Stimulated activated CD4-positive, alpha-beta T cell treated with anti-CD3 and anti-CD28 coated beads, Interleukin-15, amount 100 ng/mL, for 1 hour (primary cell): Measurements from ENCODE around the gene GNPTG.
A peak's percentile ranks its signal among the peaks of the same experiment; 100 is the strongest.

Experiments
- DNase-seq, 2 donors: peaks; one replicate each; pipeline ENCODE4 v3.0.0-alpha.2; 2020; ENCODE audit warnings: low read depth in 1 of 2, low spot score in 1 of 2

The GNPTG gene

DNA sequence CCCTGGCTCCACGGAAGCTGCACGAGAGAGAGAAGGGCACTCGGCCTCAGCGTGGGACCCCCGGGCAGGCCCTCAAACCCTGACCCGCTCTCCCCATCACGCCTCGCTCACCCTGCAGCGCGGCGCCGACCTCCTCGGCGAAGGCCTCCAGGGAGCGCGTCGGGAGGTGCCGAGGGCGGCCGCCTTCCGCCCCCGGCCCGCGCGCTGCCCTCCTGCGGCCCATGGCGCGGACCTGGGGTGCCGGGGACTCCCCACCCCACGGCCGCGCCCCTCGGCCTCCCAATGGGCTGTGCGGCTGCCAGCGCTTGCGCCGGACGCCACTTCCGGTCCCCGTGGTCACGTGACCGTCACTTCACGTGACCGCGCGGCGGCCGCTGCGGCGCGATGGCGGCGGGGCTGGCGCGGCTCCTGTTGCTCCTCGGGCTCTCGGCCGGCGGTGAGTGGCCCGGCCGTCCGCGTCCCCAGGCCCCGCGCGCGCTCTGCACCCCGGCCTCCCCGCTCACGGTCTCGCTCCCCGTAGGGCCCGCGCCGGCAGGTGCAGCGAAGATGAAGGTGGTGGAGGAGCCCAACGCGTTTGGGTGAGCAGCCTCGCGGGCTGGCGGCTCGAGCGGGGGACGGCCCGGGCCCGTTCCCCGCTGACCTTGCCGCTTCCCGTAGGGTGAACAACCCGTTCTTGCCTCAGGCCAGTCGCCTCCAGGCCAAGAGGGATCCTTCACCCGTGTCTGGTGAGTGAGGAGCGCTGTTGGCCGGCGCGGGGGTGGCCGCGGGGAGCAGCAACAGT lies at the start of gene GNPTG, which contains the start of gene TSR3:
Gene GNPTG (plus strand): TSS at position 350 of the 781 bp plus-strand sequence. CDS start 35 bp downstream, at position 385.
Gene TSR3 (minus strand): TSS at position 297 of the 781 bp plus-strand sequence. CDS start 74 bp downstream, at position 223.
- peak; percentile 72 to 80 for DNase-seq

DNA sequence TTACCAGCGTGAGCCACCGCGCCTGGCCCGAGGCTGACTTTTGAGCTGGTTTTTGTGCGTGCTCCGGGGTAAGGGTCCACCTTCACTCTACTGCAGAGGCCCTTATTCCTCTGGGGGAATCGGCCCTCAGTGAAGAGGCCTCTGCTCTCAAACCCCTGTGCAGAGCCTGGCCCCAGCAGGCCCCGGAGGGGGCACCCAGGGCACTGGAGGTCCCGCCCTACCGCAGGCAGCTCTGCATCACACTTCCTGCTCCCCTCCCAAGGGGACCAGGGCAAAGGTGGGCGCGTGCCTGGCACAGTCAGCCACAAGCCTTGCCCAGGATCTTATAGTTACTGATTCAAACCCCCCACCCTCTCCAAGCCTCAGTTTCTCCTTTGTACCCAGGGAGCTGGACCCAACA lies 45.9 kb upstream of the GNPTG start:
- DNase-seq: no peak

DNA sequence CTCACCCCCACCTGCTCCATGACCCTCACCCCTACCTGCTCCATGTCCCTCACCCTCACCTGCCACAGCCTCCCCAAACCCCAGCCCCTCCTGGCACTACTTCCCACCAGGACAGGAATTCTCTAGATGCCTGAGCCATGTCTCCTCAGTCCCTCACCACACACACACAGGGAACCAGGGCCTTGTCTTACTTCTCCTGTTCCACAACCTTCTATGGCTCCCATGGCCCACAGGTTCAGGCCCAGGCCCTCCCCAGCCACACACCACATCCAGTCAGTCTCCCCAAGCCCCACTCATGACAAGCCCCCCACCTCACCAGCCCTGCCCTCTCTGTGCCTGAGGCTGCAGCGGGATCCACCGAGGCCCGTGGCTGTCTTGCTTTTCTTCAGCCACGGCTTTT lies 45.4 kb upstream of the GNPTG start:
- no peak for DNase-seq

DNA sequence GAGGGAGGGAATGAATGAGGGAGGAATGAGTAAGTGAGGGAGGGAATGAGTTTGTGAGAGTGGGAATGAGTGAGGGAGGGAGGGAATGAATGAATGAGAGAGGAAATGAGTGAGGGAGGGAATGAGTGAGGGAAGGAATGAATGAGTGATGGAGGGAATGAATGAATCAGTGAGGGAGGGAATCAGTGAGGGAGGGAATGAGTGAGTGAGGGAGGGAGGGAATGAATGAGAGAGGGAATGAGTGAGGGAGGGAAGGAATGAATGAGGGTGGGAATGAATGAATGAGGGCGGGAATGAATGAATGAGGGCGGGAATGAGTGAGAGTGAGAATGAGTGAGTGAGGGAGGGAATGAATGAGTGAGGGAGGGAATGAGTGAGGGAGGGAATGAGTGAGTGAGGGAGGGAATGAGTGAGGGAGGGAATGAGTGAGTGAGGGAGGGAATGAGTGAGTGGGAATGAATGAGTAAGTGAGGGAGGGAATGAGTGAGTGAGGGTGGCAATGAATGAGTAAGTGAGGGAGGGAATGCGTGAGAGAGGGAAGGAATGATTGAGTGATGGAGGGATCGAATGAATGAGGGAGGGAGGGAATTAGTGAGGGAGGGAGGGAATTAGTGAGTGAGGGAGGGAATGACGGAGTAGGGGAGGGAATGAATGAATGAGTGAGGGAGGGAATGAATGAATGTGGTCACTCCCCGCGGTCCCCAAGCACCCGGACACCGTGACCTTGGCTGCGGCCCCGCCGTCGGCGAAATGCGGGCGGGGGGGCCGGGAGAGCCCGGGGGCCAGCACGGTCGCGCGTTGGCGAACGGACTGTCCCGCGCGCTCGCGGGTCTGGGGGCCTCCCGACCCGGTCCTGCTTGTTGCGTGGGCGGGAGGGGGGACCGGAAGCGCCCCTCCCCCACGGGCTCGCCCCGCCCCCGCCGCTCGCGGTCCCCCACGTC lies 43.4 kb upstream of the GNPTG start:
- no peak for DNase-seq

DNA sequence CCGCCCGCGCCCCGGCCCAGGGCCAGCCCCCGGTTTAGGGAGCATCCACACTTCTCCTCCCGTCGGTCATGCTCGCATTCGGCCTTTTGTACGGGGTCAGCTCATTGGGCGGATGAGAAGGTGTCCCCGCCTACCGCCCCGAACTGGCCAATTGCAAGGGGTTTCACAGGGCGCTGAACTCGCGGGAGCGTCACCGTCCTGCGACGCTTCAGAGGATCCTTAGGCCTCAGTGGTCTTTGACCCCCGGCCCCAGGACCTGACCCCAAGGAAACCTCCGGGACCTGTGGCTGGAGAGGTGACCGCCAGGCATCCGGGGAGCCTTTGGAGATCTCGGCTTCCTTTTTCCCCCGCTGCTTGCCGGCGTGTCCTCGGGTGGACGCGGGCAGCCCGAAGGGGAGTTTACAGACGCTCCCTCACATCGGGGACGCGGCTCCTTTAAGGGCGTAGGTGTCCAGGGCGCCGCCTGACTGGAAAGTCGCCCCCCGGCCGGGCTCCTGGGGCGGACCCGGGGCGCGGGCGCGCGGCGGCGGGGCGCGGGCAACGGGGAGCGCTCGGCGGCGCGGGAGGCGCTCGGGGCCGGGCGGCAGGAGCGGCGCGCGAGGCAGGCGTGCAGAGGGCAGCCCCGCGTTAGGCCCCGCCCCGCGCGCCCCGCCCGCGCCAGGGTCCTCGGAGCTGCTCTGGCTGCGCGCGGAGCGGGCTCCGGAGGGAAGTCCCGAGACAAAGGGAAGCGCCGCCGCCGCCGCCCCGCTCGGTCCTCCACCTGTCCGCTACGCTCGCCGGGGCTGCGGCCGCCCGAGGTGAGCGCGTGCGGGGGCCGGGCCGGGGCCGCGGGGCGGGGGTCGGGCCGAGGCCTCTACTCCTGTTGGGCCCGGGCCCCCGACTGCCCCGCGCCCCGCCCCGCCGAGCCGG lies 42.5 kb upstream of the GNPTG start, which contains the start of gene UBE2I:
Gene UBE2I (plus strand): TSS at position 660 of the 909 bp plus-strand sequence. CDS start 4,395 bp downstream, outside the sequence.
- DNase-seq: peak; percentile 95 to 97

DNA sequence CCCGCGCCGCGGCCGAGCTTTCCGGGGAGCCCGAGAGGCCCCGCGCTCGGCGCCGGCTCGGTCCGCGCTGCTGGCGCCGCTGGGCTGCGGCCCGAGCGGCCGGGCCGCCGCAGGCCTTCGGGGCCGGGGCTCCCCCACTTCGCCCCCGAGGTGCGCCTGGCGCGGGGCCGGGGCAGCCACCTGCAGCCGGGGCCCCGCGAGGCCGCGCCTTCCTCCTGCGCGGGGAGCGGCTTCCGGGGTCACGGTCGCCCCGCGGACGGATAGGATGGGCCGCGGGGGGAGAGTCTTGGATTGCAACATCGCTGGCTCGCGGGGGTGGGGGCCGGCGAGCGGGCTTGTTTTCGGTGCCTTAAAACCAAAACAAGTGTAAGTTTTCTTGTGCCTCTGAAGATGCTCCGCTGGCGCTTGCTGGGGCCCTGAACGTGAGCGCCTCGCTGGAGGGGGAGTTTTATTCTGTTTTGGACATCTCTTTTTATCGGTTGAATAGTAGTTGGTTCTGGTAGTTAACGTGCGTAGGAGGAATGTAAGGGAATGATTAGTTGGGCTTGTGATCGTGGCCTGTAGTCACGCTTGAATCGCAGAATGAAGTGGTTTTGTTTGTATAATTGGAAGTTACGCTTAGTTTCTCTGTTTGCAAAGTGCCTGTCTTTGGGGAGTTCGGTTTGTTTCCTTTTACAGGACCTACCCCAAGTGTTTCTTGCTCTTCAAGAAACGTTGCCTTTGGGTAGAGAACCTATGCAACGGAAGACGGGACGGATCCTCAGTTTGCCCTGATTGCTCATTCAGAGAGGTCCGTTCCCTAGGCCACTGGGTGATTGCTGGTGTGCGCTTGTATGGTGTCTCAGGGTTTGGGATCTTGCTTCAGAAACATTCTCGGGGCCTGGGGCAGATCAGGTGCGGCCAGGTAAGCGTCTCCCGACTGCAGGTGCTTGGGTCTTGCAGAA lies 41.6 kb upstream of the GNPTG start:
- peak in 1 of 2 donors; percentile 47 for DNase-seq

DNA sequence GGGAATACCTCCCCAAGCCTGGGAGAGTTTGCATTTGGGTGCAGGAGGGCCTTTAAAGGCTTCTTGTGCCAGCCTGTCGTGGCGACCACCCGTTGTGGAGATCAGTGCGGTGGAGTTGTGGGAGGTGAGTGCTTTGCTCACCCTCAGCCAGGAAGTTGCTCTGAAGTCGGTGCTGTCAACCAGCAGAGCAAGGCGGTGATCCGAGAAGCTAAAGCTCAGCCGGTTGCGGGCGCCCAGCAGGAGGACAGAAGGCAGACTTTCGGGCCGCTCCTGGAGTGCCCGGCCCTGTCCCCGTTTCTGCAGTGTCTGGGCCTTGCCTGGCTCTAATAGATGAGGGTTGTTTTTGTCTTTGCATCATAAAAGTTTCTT lies 40.9 kb upstream of the GNPTG start:
- no peak for DNase-seq

DNA sequence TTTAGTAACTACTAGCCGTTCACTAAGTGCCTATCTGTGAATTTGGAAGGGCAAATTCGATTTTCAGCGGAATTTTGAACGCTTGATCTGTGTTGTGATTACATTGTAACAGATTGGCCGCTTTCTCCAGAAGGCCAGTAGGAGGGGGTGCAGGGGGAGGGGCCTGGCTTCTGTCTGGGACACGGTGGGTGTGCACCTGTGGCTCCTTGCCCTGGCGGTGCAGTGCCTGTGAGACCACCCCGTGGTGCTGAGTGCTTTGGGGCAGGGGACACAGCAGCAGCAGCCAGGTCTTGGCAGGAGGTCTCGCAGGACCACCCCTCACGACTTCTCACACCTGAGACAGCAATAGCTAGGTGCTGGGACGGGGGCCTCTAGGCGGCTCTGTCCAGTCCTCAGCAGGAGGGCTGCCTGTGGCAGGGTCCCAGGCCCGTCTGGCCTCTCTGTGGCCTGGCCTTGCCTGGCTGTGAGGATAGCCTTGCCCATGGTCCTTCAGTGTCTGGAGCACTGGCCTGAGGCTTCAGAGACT lies 40.5 kb upstream of the GNPTG start:
- DNase-seq: no peak

DNA sequence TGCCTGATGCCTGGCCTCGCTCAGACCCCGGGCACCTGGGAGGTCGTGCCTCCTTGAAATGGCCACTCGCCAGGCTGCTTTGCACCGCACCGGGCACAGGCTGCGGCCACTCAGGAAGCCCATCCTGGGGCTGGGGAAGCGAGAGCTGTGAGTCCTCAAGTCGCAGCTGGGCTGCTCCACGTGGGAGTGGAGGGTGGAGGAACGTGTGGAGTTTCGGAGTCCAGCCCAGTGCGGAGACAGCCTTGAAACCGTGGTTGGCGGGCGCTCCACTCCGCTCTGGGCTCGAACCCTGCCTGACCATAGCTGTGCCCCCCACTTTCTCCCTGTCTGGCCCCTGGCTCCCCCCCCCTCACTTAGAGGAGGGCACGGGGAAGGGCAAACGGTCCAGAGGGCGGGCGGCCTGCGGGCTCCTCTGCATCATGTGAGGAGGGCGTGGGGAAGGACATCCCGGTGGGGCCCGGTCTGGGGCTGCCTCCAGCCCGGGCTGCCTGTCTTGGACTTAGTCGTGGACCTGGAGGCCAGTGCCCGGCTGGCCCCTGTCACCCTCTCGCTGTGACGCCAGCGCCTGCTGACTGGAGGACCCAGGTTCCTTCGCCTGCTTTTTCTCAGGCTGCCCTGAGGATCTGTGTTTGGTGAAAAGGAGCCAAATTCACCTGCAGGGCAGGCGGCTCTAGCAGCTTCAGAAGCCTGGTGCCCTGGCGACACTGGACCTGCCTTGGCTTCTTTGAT lies 39.8 kb upstream of the GNPTG start:
- DNase-seq: no peak

DNA sequence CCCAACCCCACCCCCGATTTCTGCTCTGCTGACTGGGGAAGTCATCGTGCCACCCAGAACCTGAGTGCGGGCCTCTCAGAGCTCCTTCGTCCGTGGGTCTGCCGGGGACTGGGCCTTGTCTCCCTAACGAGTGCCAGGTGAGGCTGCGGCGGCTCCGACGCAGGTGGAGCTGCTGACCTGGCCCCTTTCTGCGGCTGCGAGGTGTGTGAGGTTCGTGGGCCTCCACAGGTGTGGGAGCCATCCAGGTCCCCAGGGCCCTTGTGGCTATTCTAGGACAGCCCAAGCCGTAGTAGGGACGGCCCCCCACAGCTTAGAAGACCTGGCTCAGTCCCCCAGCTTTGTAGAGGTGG lies 39.3 kb upstream of the GNPTG start:
- DNase-seq: no peak

DNA sequence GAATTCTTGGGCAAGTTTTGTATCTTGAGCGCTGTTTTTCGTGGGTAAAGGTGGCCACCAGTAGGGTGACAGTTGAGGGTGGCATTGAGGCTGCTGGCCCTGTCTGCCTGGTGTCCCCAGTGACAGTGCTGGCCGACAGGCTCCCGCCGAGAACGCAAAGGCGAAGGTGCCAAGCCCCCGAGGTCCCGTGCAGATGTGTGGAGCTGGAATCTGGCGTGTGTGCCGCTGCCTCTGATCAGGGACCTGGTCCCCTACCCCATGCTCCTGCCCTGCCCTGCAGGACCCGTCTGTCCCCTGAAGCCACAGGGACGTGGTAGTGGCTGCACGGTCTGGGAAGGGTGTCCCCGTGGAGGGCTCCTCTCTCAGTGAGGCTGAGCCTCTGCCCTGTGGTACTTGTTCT lies 38.8 kb upstream of the GNPTG start:
- DNase-seq: no peak

DNA sequence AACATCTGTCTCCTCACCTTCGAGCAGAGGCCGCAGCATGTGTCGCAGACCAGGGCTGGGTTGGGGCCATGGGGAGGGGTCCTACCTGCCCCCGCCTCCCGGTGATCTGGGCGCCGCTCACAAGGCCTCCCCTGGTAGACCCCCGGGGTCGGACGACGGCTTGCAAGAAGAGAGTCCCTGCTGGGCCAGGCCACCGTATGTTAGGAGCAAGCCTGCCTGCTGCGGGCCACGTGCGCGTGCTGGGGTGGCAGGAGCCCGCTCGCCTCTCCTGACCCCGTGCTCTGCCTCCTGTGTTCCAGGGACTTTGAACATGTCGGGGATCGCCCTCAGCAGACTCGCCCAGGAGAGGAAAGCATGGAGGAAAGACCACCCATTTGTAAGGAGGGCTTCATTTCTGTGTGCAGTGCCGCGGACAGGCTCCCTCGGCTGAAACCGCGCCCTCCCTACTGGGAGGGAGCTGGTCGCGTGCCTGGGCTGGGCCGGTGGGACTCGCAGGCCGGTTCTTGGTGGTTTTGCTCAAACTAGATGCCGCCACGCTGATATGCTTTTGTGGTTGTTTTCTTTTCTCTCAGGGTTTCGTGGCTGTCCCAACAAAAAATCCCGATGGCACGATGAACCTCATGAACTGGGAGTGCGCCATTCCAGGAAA lies 37.9 kb upstream of the GNPTG start:
- no peak for DNase-seq

DNA sequence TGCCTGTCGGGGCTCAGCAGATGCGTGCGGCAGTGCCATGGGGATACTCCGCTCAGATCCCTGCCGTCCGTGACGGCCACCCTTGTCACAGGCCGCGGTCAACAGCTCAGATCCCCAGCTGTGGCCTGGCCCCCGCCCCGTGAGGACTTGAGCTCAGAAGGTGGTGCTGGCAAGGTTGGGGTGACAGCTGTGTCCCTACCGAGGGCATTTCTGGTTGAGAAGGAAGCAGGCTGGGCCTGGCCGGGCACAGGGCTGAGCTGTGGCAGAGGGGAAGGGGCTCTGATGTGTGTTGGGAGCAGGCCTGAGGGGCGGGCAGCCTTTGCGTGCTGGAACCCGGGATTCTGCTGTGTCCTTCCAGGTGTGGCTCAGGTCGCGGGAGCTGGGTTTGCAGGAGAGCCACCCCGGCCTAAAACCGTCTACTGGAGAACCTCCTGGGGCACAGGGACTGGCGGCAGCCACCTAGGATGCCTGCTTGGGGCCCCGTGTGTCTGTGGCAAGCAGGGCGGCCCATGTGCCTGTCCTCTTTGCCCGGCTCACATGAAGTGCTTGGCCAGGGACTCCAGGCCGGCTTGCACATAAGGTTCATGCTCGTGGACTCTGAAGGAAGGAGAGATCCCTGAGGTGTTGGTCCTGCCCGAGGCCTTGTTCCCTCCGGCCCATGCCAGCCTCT lies 37.2 kb upstream of the GNPTG start:
- DNase-seq: no peak

DNA sequence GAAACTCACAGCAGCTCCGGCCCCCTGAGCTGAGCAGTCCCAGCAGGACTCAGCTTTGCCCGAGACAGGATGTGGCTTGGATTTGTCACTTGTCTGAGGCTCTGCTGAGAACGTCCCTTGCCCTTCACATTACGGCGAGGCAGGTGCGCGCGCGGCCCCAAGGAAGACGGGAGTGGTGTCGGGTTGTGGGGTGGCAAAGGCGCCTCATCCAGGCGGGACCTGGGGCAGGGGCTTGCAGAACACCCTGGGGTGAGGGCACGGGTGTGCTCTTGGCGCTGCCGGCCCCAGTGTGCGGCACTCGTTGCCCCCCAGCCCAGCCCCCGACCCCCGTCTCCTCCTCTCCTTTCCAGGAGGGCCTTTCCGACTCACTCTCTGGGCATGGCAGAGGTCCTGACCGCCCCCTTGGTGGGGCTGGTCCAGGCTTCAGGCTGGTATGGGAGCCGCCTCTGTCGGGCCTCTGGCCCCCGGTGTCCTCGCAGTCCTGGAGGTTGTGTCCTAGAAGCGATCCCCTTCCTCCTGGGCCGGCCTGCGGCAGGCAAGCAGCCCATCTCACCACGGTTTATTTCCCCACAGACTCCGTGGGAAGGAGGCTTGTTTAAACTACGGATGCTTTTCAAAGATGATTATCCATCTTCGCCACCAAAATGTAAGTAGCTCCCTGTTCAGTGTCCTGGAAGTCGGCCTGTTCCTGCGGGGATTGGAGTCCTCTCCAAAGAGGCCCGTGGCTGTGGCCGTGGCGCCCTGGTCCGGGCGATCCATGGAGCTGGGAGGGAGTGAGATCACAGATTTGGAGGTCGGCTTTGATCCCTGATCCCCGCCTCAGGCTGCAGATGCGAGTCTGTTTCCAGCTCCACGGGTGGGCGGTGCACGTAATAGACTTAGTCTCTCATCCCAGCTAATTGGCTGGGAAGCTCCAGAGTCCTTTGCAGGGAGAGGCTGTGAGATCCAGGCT lies 36.4 kb upstream of the GNPTG start:
- no peak for DNase-seq

DNA sequence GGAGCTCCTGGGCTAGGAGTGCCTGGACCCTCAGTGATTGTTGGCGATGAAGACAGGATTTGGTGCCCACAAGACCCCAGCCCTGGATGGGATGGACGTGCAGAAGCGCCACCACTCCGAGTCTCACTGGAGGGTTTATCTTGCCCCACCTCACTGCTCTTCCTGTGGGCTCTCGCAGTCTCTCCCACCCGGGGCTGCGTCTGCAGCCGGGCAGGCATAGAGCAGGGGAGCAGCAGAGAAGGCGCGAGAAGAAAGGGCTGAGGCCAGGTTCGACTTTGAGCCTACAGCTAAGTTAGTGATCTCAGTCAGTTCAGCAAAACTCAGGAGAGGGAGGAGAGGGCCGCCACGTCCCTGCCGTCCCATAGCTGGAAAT lies 35.7 kb upstream of the GNPTG start:
- no peak for DNase-seq

DNA sequence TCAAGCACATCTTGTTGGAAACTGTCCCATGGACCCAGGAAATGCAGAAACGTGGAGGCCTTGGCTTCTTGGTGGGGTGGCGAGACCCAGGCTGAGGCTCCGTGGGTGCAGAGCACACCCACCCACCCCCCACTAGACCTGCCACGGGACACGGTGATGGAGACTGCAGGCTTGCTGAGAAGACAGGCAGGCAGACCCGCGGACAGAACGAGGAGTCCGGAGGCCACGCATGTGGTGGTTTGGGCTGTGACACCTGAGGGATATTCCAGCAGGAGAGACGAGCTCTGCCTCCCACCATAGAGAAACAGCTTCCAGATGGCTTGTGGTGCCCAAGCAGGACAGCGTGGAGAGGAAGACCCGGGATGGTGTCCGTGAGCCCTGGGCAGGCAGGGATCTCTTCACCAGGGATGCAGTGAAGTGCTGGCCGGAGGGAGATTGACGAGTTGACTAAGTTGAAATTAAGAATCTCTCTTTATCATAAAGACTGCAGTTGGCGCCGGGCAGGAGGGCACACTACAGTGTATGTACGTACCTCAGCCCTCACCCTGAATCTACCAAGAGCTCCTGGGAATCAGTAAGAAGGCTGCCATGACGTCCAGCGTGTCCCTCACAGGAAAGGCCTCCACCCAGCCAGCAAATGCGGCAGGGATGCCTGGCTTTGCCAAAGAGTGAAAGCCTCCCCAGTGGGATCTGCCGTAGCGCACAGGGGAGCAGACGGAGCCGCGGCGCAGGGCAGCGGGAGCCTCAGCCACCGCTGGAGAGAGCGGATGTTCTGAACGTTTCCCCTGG lies 34.1 kb upstream of the GNPTG start:
- no peak for DNase-seq
